Measurements from ENCODE around the gene PTPN22. TPM values are rescaled to one million over a fixed set of nuclear protein-coding genes. Genes with fewer than 3 reads are reported as not detected.
A peak's percentile ranks its signal among the peaks of the same experiment; 100 is the strongest.

The PTPN22 gene
- total RNA-seq (1 to 10 TPM in 1 of 2 donors, under 1 TPM in 1; 0.39 to 1.4 TPM), polyA plus RNA-seq (ENCODE audit: insufficient read depth, low read depth, low replicate concordance) (1.6 TPM)
- long read RNA-seq, donor 1, result 0 reads
- long read RNA-seq, donor 2, result 0 reads

DNA sequence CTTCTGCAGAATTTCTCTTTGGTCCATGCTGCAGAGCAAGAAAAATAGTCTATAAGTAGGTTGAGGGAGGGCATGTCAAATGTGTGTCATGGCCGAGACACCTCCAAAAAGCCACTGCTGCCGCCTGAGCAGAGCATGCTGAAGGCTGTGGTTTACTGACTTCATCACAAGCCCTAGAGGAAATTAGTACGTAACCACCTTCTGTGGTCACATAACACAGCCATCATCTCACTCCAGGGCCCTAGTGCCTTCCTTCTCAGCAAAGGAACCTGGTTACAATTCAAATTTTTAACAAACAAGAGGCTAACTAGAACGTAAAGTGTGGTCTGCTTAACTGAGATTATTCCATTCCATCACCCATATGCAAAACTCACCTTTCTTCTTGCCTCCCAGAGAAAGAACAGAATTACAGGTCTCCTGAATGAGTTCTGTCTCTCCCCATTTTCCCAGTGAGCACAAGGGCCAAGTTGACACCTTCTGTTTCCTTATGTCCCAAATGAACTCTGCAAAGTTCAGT is at the start of gene PTPN22:
TSS of gene PTPN22 (minus strand) at position 116 of the 517 bp plus-strand sequence.
- DNase-seq, result peak; percentile 51
- TF ChIP-seq POLR2A (IDR thresholded peaks at IDR 0.05), result no peak
- TF ChIP-seq, protein P1, sequence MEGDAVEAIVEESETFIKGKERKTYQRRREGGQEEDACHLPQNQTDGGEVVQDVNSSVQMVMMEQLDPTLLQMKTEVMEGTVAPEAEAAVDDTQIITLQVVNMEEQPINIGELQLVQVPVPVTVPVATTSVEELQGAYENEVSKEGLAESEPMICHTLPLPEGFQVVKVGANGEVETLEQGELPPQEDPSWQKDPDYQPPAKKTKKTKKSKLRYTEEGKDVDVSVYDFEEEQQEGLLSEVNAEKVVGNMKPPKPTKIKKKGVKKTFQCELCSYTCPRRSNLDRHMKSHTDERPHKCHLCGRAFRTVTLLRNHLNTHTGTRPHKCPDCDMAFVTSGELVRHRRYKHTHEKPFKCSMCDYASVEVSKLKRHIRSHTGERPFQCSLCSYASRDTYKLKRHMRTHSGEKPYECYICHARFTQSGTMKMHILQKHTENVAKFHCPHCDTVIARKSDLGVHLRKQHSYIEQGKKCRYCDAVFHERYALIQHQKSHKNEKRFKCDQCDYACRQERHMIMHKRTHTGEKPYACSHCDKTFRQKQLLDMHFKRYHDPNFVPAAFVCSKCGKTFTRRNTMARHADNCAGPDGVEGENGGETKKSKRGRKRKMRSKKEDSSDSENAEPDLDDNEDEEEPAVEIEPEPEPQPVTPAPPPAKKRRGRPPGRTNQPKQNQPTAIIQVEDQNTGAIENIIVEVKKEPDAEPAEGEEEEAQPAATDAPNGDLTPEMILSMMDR (IDR thresholded peaks at IDR 0.05), result no peak
- Histone ChIP-seq H3K4me1 (no peaks in the 10 kb centered on the region), H3K9me3 (no peaks in the 10 kb centered on the region), H3K4me3 (no peak within 1 kb of the TSS), H3K36me3 (ENCODE audit: low read depth, missing control alignments) (no peaks in the 10 kb centered on the region), H3K27ac (no peak within 1 kb of the TSS), H3K27me3 (no peaks in the 10 kb centered on the region)
- intact Hi-C loops (cut with DNase I; ENCODE audit: low total_unique reads), result no loop called here
- WGBS, 2 donors, result 84 to 92% methylated on average over 4 of the region's 4 CpGs

DNA sequence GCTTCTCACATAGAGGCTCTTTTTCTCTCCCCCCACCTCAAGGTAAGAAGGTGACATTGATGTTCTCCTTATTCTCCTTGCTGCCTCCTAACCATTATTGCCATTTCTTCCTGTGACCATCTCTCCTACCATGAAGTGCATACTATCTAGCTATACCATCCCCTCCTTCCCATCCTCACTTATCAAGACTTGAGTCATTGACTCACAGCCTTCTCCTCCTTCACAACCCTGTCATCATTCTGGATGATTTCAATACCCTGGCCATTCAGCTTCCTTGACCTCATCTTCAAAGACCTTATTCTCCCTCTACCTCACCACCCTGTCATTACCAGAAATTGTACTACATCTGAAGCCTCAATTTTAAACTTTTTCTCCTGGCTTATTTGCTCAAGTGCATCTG is 46.7 kb upstream of the PTPN22 start:
- DNase-seq, result no peak
- no peaks in the 10 kb centered on the region for H3K9me3 ChIP-seq
- no peaks in the 10 kb centered on the region for H3K27me3 ChIP-seq
- no peaks in the 10 kb centered on the region for H3K36me3 ChIP-seq (ENCODE audit: low read depth, missing control alignments)
- H3K4me3 ChIP-seq, result no peak overlapping the region
- intact Hi-C loops (cut with DNase I; ENCODE audit: low total_unique reads), result no loop called here
- no peak overlapping the region for H3K27ac ChIP-seq
- H3K4me1 ChIP-seq, result no peaks in the 10 kb centered on the region
- TF ChIP-seq POLR2A (IDR thresholded peaks at IDR 0.05), result no peak
- TF ChIP-seq, protein P1 (IDR thresholded peaks at IDR 0.05), result no peak

DNA sequence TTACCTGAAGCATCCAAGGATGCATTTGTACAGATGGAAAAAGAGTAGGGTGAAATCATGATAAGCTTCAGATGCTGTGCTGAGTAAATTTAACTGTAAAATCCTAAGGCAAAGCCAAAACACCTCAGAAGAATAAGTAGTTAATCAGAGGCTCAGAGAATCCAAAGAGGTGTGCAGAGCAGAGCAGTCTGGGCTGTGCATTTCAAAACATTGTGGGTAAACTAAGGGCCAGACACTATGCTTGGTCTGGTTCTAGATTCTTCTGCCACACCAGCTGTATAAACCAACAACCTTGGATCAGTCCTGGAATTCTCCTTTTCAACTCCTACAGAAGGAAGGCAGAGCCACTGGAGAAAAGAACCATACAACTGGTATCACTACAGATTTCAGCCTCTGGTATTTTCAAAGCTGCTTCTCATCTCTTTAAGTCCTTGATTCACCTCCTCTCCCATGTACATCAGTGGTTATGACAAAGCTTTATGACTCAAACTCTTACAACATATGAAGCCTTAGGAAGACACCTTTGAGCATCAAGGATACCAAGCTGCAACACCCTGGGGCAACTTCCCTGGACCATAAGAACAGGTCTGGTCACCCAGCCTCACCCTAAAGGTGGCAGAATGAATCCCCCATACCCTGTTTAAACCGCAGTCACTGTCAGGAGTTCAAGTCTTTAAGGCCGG is 46.0 kb upstream of the PTPN22 start:
- intact Hi-C loops (cut with DNase I; ENCODE audit: low total_unique reads), result no loop called here
- TF ChIP-seq, protein P1 (IDR thresholded peaks at IDR 0.05), result no peak
- TF ChIP-seq POLR2A (IDR thresholded peaks at IDR 0.05), result no peak
- no peak overlapping the region for H3K27ac ChIP-seq
- no peaks in the 10 kb centered on the region for H3K36me3 ChIP-seq (ENCODE audit: low read depth, missing control alignments)
- no peaks in the 10 kb centered on the region for H3K4me1 ChIP-seq
- 90 to 96% methylated on average over 2 of the region's 2 CpGs for WGBS, 2 donors
- H3K4me3 ChIP-seq, result no peak overlapping the region
- no peaks in the 10 kb centered on the region for H3K27me3 ChIP-seq
- H3K9me3 ChIP-seq, result no peaks in the 10 kb centered on the region
- no peak for DNase-seq

DNA sequence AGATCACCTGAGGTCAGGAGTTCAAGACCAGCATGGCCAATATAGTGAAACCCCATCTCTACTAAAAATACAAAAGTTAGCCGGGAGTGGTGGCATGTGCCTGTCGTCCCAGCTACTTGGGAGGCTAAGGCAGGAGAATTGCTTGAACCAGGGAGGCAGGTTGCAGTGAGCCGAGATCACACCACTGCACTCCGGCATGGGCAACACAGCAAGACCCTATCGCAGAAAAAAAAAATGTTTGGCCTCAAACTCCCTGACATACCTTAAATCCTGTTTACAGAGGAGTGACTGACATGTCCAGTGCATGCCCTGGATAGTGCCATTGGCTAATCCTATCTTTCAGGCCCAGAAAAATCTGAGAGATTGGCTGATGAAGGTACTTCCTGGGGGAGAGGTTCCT is 45.5 kb upstream of the PTPN22 start:
- 96 to 98% methylated on average over 5 of the region's 5 CpGs for WGBS, 2 donors
- DNase-seq, result no peak
- TF ChIP-seq, protein P1 (IDR thresholded peaks at IDR 0.05), result no peak
- TF ChIP-seq POLR2A (IDR thresholded peaks at IDR 0.05), result no peak

More for the DNA sequence above, 45.5 kb upstream of the PTPN22 start:
- H3K27me3 ChIP-seq, result no peaks in the 10 kb centered on the region
- no peaks in the 10 kb centered on the region for H3K9me3 ChIP-seq
- H3K4me3 ChIP-seq, result no peak overlapping the region
- H3K27ac ChIP-seq, result no peak overlapping the region
- intact Hi-C loops (cut with DNase I; ENCODE audit: low total_unique reads), result no loop called here
- H3K4me1 ChIP-seq, result no peaks in the 10 kb centered on the region
- no peaks in the 10 kb centered on the region for H3K36me3 ChIP-seq (ENCODE audit: low read depth, missing control alignments)

Data from testis (tissue), 5 donors.